ENCODE results near the gene HSD17B13. TPM values are rescaled to one million over a fixed set of nuclear protein-coding genes. Genes with fewer than 3 reads are reported as not detected.

Gene HSD17B13
- total and polyA plus RNA-seq, 2 of the 13 experiments (the other 11 are each of a cell fraction or from before 2014, with no cell fraction given): 0.04 to 0.15 TPM

DNA sequence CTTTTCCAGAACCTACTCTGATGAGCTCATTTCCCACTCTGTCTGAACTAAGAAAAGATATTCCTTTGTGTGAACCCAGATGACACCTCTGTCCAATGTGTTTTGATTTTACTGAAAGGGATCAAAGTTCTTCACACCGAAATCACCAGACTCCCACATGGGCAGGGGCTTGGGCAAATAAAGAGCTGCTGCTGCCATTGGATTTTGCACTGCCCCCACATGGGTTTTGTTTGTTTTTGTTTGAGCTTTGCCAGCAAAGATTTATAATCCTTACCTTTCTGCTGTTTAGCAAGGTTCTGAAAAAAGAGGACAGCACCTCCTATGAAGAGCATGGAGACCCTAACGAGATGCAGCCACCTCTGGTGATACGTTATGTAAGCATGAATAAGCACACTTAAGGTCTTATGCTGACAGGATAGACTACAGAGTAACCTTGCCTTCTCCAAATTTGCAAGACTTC lies 44.3 kb downstream of the HSD17B13 start (continued):
- TF ChIP-seq, protein P1, sequence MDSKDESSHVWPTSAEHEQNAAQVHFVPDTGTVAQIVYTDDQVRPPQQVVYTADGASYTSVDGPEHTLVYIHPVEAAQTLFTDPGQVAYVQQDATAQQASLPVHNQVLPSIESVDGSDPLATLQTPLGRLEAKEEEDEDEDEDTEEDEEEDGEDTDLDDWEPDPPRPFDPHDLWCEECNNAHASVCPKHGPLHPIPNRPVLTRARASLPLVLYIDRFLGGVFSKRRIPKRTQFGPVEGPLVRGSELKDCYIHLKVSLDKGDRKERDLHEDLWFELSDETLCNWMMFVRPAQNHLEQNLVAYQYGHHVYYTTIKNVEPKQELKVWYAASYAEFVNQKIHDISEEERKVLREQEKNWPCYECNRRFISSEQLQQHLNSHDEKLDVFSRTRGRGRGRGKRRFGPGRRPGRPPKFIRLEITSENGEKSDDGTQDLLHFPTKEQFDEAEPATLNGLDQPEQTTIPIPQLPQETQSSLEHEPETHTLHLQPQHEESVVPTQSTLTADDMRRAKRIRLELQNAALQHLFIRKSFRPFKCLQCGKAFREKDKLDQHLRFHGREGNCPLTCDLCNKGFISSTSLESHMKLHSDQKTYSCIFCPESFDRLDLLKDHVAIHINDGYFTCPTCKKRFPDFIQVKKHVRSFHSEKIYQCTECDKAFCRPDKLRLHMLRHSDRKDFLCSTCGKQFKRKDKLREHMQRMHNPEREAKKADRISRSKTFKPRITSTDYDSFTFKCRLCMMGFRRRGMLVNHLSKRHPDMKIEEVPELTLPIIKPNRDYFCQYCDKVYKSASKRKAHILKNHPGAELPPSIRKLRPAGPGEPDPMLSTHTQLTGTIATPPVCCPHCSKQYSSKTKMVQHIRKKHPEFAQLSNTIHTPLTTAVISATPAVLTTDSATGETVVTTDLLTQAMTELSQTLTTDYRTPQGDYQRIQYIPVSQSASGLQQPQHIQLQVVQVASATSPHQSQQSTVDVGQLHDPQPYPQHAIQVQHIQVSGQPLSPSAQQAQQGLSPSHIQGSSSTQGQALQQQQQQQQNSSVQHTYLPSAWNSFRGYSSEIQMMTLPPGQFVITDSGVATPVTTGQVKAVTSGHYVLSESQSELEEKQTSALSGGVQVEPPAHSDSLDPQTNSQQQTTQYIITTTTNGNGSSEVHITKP (CRISPR knock-in tag; IDR thresholded peaks at IDR 0.05; ENCODE audit: low read depth): peak; percentile 65; the same call in 1 of the 2 replicates
- TF ChIP-seq, protein P2, sequence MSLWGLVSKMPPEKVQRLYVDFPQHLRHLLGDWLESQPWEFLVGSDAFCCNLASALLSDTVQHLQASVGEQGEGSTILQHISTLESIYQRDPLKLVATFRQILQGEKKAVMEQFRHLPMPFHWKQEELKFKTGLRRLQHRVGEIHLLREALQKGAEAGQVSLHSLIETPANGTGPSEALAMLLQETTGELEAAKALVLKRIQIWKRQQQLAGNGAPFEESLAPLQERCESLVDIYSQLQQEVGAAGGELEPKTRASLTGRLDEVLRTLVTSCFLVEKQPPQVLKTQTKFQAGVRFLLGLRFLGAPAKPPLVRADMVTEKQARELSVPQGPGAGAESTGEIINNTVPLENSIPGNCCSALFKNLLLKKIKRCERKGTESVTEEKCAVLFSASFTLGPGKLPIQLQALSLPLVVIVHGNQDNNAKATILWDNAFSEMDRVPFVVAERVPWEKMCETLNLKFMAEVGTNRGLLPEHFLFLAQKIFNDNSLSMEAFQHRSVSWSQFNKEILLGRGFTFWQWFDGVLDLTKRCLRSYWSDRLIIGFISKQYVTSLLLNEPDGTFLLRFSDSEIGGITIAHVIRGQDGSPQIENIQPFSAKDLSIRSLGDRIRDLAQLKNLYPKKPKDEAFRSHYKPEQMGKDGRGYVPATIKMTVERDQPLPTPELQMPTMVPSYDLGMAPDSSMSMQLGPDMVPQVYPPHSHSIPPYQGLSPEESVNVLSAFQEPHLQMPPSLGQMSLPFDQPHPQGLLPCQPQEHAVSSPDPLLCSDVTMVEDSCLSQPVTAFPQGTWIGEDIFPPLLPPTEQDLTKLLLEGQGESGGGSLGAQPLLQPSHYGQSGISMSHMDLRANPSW (CRISPR knock-in tag; IDR thresholded peaks at IDR 0.05; ENCODE audit: borderline replicate concordance): 0 out of 2 replicates have a peak, but pooled peaks have one; percentile 75
- peak; percentile 46 for TF ChIP-seq ZNF781 (CRISPR knock-in tag; IDR thresholded peaks at IDR 0.05; ENCODE audit: borderline replicate concordance, not compliant biosample characterization)
- peak; percentile 61 for TF ChIP-seq NFYC (CRISPR knock-in tag; IDR thresholded peaks at IDR 0.05)
- TF ChIP-seq NONO (IDR thresholded peaks at IDR 0.05): no peak
- TF ChIP-seq NONO (CRISPR knock-in tag; conservative IDR thresholded peaks at IDR 0.05): peak; percentile 81
- TF ChIP-seq SMAD3 (CRISPR knock-in tag; IDR thresholded peaks at IDR 0.05): peak; percentile 90
- TF ChIP-seq, protein P3, sequence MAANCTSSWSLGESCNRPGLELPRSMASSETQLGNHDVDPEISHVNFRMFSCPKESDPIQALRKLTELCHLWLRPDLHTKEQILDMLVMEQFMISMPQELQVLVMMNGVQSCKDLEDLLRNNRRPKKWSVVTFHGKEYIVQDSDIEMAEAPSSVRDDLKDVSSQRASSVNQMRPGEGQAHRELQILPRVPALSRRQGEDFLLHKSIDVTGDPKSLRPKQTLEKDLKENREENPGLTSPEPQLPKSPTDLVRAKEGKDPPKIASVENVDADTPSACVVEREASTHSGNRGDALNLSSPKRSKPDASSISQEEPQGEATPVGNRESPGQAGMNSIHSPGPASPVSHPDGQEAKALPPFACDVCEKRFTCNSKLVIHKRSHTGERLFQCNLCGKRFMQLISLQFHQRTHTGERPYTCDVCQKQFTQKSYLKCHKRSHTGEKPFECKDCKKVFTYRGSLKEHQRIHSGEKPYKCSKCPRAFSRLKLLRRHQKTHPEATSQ (CRISPR knock-in tag; IDR thresholded peaks at IDR 0.05; ENCODE audit: borderline replicate concordance): peak; percentile 74; the same call in 1 of the 2 replicates
- peak; percentile 40; the same call in 1 of the 2 replicates for TF ChIP-seq ZNF136 (CRISPR knock-in tag; IDR thresholded peaks at IDR 0.05; ENCODE audit: low read depth)
- TF ChIP-seq ERF (CRISPR knock-in tag; IDR thresholded peaks at IDR 0.05): peak; percentile 85
- peak; percentile 85 for TF ChIP-seq ZNF317 (CRISPR knock-in tag; IDR thresholded peaks at IDR 0.05)
- TF ChIP-seq ZNF292 (CRISPR knock-in tag; IDR thresholded peaks at IDR 0.05; ENCODE audit: borderline replicate concordance, low read depth): peak; percentile 68; the same call in 1 of the 2 replicates
- TF ChIP-seq ZNF367 (CRISPR knock-in tag; IDR thresholded peaks at IDR 0.05; ENCODE audit: borderline replicate concordance): no peak
- TF ChIP-seq, protein P4, sequence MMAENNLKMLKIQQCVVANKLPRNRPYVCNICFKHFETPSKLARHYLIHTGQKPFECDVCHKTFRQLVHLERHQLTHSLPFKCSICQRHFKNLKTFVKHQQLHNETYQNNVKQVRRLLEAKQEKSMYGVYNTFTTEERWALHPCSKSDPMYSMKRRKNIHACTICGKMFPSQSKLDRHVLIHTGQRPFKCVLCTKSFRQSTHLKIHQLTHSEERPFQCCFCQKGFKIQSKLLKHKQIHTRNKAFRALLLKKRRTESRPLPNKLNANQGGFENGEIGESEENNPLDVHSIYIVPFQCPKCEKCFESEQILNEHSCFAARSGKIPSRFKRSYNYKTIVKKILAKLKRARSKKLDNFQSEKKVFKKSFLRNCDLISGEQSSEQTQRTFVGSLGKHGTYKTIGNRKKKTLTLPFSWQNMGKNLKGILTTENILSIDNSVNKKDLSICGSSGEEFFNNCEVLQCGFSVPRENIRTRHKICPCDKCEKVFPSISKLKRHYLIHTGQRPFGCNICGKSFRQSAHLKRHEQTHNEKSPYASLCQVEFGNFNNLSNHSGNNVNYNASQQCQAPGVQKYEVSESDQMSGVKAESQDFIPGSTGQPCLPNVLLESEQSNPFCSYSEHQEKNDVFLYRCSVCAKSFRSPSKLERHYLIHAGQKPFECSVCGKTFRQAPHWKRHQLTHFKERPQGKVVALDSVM (CRISPR knock-in tag; IDR thresholded peaks at IDR 0.05): peak; percentile 63; the same call in 1 of the 2 replicates
- TF ChIP-seq ZFP62 (CRISPR knock-in tag; IDR thresholded peaks at IDR 0.05): no peak
- peak; percentile 78; the same call in 1 of the 2 replicates for TF ChIP-seq ZNF772 (CRISPR knock-in tag; IDR thresholded peaks at IDR 0.05)
- TF ChIP-seq ZMYM2 (CRISPR knock-in tag; IDR thresholded peaks at IDR 0.05): 0 out of 2 replicates have a peak, but pooled peaks have one; percentile 33
